Stimulated activated CD4-positive, alpha-beta T cell treated with anti-CD3 and anti-CD28 coated beads, Interleukin-2, amount 100 ng/mL, for 24 hours (primary cell): ENCODE data around the gene KMT2D.

Source experiments
- DNase-seq, 2 donors: peaks; one replicate each; pipeline ENCODE4 v3.0.0-alpha.2; 2020

Gene KMT2D

GRCh38 chr12:49018261-49019119 is 42.1 kb downstream of the KMT2D start, which contains the start of gene PRKAG1:
TSS of gene PRKAG1 (minus strand) at chr12:49018776. CDS start at chr12:49018740, 36 bp downstream.
- DNase-seq, result peak; percentile 94 to 95

DNA sequence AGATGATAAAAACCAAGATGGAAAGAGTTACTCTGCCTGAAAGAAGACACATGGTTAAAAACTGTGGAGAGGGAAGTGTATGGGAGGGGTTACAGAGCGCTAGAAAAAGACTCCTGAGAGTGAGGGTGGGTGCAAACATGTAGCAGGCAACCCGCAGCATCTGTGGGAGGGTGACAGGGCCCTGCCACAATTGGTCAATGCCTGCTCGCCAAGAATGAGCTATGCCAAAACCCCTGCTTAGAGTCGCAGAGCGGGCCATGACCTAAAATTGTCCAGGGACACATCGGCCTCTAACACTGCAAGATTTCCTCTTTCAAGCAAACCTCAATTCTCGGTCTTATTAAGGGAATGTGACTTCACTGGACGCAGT is 42.7 kb downstream of the KMT2D start:
- peak; percentile 55 to 61 for DNase-seq

DNA sequence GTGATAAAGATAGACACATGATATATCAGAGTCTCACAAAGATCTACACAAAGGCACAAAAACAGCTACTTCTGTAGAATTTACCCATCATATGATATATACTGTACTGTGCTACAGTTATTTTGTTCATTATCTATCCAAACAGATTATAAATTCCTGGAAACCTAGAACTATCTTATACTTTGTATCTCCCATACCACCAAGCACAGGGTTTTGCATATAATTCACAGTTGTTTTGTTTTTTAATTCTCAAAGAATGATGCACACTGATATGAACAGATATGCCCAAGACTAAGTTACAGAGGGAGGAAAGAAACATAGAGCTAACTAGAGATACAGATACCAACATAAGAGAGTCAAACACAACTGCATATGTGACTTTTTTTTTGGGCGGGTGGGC is 45.4 kb downstream of the KMT2D start:
- DNase-seq, result no peak

- no peak for DNase-seq
Observed at GRCh38 chr12:49014547-49014946, 46.0 kb downstream of the KMT2D start.

GRCh38 chr12:49013428-49013827 is 47.2 kb downstream of the KMT2D start:
- DNase-seq, result no peak

- no peak for DNase-seq
Observed at GRCh38 chr12:49012739-49013138, 47.9 kb downstream of the KMT2D start.
